ENCODE results near the gene USP17L21. TPM values are rescaled to one million over a fixed set of nuclear protein-coding genes. Genes with fewer than 3 reads are reported as not detected.
A peak's percentile ranks its signal among the peaks of the same experiment; 100 is the strongest.
"Not testable (repeated sequence)": the region's sequence is repeated elsewhere in the genome, so short reads cannot be mapped to it uniquely, and the experiment has no call there.

USP17L21 gene, protein sequence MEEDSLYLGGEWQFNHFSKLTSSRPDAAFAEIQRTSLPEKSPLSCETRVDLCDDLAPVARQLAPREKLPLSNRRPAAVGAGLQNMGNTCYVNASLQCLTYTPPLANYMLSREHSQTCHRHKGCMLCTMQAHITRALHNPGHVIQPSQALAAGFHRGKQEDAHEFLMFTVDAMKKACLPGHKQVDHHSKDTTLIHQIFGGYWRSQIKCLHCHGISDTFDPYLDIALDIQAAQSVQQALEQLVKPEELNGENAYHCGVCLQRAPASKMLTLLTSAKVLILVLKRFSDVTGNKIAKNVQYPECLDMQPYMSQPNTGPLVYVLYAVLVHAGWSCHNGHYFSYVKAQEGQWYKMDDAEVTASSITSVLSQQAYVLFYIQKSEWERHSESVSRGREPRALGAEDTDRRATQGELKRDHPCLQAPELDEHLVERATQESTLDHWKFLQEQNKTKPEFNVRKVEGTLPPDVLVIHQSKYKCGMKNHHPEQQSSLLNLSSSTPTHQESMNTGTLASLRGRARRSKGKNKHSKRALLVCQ
- total RNA-seq (not detected in 2 replicates), polyA plus RNA-seq (not detected in 2 replicates)

DNA sequence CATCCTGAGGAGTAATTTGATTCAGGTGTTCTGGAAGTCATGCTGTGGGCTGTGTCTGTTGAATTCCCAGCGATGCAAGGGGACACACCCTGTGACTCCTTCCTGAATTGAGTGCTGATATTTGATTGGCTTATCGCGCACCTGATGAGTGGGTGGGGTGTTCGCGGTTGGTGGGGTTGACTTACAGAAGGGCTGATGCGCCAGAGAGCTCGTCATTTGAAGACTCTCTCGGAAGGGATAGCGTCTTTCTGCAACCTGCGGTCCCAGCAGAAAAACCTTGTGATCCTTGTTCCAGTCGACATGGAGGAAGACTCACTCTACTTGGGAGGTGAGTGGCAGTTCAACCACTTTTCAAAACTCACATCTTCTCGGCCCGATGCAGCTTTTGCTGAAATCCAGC lies at the start of gene USP17L21:
Gene USP17L21 (plus strand): TSS at position 301 of the 400 bp plus-strand sequence. CDS start 0 bp downstream, at position 301.
- H2AFZ ChIP-seq; H3K27me3 ChIP-seq; H3K9me3 ChIP-seq (ENCODE audit: low read depth); H3K27ac ChIP-seq; H3K4me1 ChIP-seq (ENCODE audit: insufficient read depth); H4K20me1 ChIP-seq (ENCODE audit: insufficient read depth, poor library complexity, severe bottlenecking); H3K9me2 ChIP-seq (replicated peaks; ENCODE audit: insufficient read depth); H3K4me2 ChIP-seq; H3K36me3 ChIP-seq (replicated peaks; ENCODE audit: insufficient read depth, low read depth); DNase-seq (ENCODE audit: low spot score); H3K79me2 ChIP-seq; H3K4me3 ChIP-seq: not testable (repeated sequence)
- WGBS (ENCODE audit: low lambda C conversion rate, missing lambda C conversion rate): no CpG with 5 or more reads among the region's 13 CpGs

DNA sequence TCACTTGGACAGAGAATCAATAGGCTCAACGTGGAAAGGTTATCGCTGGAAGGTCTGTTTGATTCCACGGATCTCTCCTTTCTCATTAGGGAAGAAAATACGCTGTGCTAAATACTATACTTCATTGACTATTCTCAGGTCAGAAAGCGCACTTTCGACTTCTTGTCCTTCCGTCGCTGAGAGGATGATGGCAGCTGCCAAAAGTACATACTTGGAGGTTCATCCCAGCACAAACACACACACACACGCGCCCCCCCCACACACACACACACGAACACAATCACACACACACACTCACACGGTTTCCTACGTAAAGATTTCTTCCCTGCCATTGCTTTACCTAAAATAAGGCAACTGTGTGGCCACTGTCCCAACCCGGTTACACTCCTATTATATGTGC lies 48.0 kb upstream of the USP17L21 start:
- H3K4me1 ChIP-seq (ENCODE audit: insufficient read depth); H3K4me2 ChIP-seq; DNase-seq (ENCODE audit: low spot score); H3K27me3 ChIP-seq; H3K27ac ChIP-seq; H3K36me3 ChIP-seq (replicated peaks; ENCODE audit: insufficient read depth, low read depth); H3K4me3 ChIP-seq; H2AFZ ChIP-seq; H4K20me1 ChIP-seq (ENCODE audit: insufficient read depth, poor library complexity, severe bottlenecking); H3K9me2 ChIP-seq (replicated peaks; ENCODE audit: insufficient read depth); H3K79me2 ChIP-seq; H3K9me3 ChIP-seq (ENCODE audit: low read depth): not testable (repeated sequence)
- 87% methylated on average over 12 of the region's 14 CpGs for WGBS (ENCODE audit: low lambda C conversion rate, missing lambda C conversion rate)

DNA sequence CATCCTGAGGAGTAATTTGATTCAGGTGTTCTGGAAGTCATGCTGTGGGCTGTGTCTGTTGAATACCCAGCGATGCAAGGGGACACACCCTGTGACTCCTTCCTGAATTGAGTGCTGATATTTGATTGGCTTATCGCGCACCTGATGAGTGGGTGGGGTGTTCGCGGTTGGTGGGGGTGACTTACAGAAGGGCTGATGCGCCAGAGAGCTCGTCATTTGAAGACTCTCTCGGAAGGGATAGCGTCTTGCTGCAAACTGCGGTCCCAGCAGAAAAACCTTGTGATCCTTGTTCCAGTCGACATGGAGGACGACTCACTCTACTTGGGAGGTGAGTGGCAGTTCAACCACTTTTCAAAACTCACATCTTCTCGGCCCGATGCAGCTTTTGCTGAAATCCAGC lies 47.6 kb upstream of the USP17L21 start, which contains the start of gene USP17L11:
Gene USP17L11 (plus strand): TSS at position 301 of the 400 bp plus-strand sequence. CDS start 0 bp downstream, at position 301.
- not testable (repeated sequence) for H3K9me3 ChIP-seq (ENCODE audit: low read depth); DNase-seq (ENCODE audit: low spot score); H3K4me3 ChIP-seq; H2AFZ ChIP-seq; H4K20me1 ChIP-seq (ENCODE audit: insufficient read depth, poor library complexity, severe bottlenecking); H3K4me1 ChIP-seq (ENCODE audit: insufficient read depth); H3K9me2 ChIP-seq (replicated peaks; ENCODE audit: insufficient read depth); H3K27me3 ChIP-seq; H3K27ac ChIP-seq; H3K4me2 ChIP-seq; H3K79me2 ChIP-seq; H3K36me3 ChIP-seq (replicated peaks; ENCODE audit: insufficient read depth, low read depth)
- no CpG with 5 or more reads among the region's 14 CpGs for WGBS (ENCODE audit: low lambda C conversion rate, missing lambda C conversion rate)

DNA sequence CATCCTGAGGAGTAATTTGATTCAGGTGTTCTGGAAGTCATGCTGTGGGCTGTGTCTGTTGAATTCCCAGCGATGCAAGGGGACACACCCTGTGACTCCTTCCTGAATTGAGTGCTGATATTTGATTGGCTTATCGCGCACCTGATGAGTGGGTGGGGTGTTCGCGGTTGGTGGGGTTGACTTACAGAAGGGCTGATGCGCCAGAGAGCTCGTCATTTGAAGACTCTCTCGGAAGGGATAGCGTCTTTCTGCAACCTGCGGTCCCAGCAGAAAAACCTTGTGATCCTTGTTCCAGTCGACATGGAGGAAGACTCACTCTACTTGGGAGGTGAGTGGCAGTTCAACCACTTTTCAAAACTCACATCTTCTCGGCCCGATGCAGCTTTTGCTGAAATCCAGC lies 42.8 kb upstream of the USP17L21 start, which contains the start of gene USP17L12:
Gene USP17L12 (plus strand): TSS at position 301 of the 400 bp plus-strand sequence. CDS start 0 bp downstream, at position 301.
- H3K9me3 ChIP-seq (ENCODE audit: low read depth); H3K27me3 ChIP-seq; H3K4me1 ChIP-seq (ENCODE audit: insufficient read depth); H3K4me3 ChIP-seq; DNase-seq (ENCODE audit: low spot score); H3K9me2 ChIP-seq (replicated peaks; ENCODE audit: insufficient read depth); H3K4me2 ChIP-seq; H3K36me3 ChIP-seq (replicated peaks; ENCODE audit: insufficient read depth, low read depth); H3K79me2 ChIP-seq; H2AFZ ChIP-seq; H4K20me1 ChIP-seq (ENCODE audit: insufficient read depth, poor library complexity, severe bottlenecking); H3K27ac ChIP-seq: not testable (repeated sequence)
- no CpG with 5 or more reads among the region's 13 CpGs for WGBS (ENCODE audit: low lambda C conversion rate, missing lambda C conversion rate)

DNA sequence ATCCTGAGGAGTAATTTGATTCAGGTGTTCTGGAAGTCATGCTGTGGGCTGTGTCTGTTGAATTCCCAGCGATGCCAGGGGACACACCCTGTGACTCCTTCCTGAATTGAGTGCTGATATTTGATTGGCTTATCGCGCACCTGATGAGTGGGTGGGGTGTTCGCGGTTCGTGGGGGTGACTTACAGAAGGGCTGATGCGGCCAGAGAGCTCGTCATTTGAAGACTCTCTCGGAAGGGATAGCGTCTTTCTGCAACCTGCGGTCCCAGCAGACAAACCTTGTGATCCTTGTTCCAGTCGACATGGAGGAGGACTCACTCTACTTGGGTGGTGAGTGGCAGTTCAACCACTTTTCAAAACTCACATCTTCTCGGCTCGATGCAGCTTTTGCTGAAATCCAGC lies 38.1 kb upstream of the USP17L21 start, which contains the start of gene USP17L13:
Gene USP17L13 (plus strand): TSS at position 301 of the 400 bp plus-strand sequence. CDS start 0 bp downstream, at position 301.
- not testable (repeated sequence) for H3K36me3 ChIP-seq (replicated peaks; ENCODE audit: insufficient read depth, low read depth); H3K4me2 ChIP-seq; H2AFZ ChIP-seq; H3K9me3 ChIP-seq (ENCODE audit: low read depth); H3K27ac ChIP-seq; H3K27me3 ChIP-seq; DNase-seq (ENCODE audit: low spot score); H3K9me2 ChIP-seq (replicated peaks; ENCODE audit: insufficient read depth); H3K4me3 ChIP-seq; H3K79me2 ChIP-seq; H3K4me1 ChIP-seq (ENCODE audit: insufficient read depth); H4K20me1 ChIP-seq (ENCODE audit: insufficient read depth, poor library complexity, severe bottlenecking)
- no CpG with 5 or more reads among the region's 14 CpGs for WGBS (ENCODE audit: low lambda C conversion rate, missing lambda C conversion rate)

DNA sequence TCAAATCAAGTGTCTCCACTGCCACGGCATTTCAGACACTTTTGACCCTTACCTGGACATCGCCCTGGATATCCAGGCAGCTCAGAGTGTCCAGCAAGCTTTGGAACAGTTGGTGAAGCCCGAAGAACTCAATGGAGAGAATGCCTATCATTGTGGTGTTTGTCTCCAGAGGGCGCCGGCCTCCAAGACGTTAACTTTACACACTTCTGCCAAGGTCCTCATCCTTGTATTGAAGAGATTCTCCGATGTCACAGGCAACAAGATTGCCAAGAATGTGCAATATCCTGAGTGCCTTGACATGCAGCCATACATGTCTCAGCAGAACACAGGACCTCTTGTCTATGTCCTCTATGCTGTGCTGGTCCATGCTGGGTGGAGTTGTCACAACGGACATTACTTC lies 32.4 kb upstream of the USP17L21 start:
- H3K27me3 ChIP-seq; H3K4me2 ChIP-seq; H3K4me1 ChIP-seq (ENCODE audit: insufficient read depth); H2AFZ ChIP-seq; H3K4me3 ChIP-seq; H3K79me2 ChIP-seq; H3K9me2 ChIP-seq (replicated peaks; ENCODE audit: insufficient read depth); H3K9me3 ChIP-seq (ENCODE audit: low read depth); DNase-seq (ENCODE audit: low spot score); H4K20me1 ChIP-seq (ENCODE audit: insufficient read depth, poor library complexity, severe bottlenecking); H3K36me3 ChIP-seq (replicated peaks; ENCODE audit: insufficient read depth, low read depth); H3K27ac ChIP-seq: not testable (repeated sequence)
- 80% methylated on average over 5 of the region's 8 CpGs for WGBS (ENCODE audit: low lambda C conversion rate, missing lambda C conversion rate)

DNA sequence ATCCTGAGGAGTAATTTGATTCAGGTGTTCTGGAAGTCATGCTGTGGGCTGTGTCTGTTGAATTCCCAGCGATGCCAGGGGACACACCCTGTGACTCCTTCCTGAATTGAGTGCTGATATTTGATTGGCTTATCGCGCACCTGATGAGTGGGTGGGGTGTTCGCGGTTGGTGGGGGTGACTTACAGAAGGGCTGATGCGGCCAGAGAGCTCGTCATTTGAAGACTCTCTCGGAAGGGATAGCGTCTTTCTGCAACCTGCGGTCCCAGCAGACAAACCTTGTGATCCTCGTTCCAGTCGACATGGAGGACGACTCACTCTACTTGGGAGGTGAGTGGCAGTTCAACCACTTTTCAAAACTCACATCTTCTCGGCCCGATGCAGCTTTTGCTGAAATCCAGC lies 28.6 kb upstream of the USP17L21 start, which contains the start of gene USP17L15:
Gene USP17L15 (plus strand): TSS at position 301 of the 400 bp plus-strand sequence. CDS start 0 bp downstream, at position 301.
- not testable (repeated sequence) for H3K36me3 ChIP-seq (replicated peaks; ENCODE audit: insufficient read depth, low read depth); H4K20me1 ChIP-seq (ENCODE audit: insufficient read depth, poor library complexity, severe bottlenecking); H3K4me1 ChIP-seq (ENCODE audit: insufficient read depth); H2AFZ ChIP-seq; DNase-seq (ENCODE audit: low spot score); H3K27me3 ChIP-seq; H3K79me2 ChIP-seq; H3K4me3 ChIP-seq; H3K9me2 ChIP-seq (replicated peaks; ENCODE audit: insufficient read depth); H3K4me2 ChIP-seq; H3K9me3 ChIP-seq (ENCODE audit: low read depth); H3K27ac ChIP-seq
- no CpG with 5 or more reads among the region's 15 CpGs for WGBS (ENCODE audit: low lambda C conversion rate, missing lambda C conversion rate)

DNA sequence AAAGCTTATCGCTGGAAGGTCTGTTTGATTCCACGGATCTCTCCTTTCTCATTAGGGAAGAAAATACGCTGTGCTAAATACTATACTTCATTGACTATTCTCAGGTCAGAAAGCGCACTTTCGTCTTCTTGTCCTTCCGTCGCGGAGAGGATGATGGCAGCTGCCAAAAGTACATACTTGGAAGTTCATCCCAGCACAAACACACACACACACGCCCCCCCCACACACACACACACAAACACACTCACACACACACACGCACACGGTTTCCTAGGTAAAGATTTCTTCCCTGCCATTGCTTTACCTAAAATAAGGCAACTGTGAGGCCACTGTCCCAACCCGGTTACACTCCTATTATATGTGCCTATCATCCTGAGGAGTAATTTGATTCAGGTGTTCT lies 24.2 kb upstream of the USP17L21 start:
- H3K9me2 ChIP-seq (replicated peaks; ENCODE audit: insufficient read depth): not testable (repeated sequence)

DNA sequence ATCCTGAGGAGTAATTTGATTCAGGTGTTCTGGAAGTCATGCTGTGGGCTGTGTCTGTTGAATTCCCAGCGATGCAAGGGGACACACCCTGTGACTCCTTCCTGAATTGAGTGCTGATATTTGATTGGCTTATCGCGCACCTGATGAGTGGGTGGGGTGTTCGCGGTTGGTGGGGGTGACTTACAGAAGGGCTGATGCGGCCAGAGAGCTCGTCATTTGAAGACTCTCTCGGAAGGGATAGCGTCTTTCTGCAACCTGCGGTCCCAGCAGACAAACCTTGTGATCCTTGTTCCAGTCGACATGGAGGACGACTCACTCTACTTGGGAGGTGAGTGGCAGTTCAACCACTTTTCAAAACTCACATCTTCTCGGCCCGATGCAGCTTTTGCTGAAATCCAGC lies 19.1 kb upstream of the USP17L21 start, which contains the start of gene USP17L17:
Gene USP17L17 (plus strand): TSS at position 301 of the 400 bp plus-strand sequence. CDS start 0 bp downstream, at position 301.
- 86% methylated on average over 14 of the region's 14 CpGs for WGBS (ENCODE audit: low lambda C conversion rate, missing lambda C conversion rate)

More for the DNA sequence above, 24.2 kb upstream of the USP17L21 start:
- H3K27me3 ChIP-seq; H3K4me2 ChIP-seq; H3K4me3 ChIP-seq; H2AFZ ChIP-seq; H3K9me3 ChIP-seq (ENCODE audit: low read depth); H4K20me1 ChIP-seq (ENCODE audit: insufficient read depth, poor library complexity, severe bottlenecking); H3K4me1 ChIP-seq (ENCODE audit: insufficient read depth); H3K27ac ChIP-seq; H3K36me3 ChIP-seq (replicated peaks; ENCODE audit: insufficient read depth, low read depth); H3K79me2 ChIP-seq: not testable (repeated sequence)
- 88% methylated on average over 8 of the region's 12 CpGs for WGBS (ENCODE audit: low lambda C conversion rate, missing lambda C conversion rate)
- DNase-seq (ENCODE audit: low spot score): peak; percentile 1

More for the DNA sequence above, 19.1 kb upstream of the USP17L21 start, which contains the start of gene USP17L17:
- not testable (repeated sequence) for H3K36me3 ChIP-seq (replicated peaks; ENCODE audit: insufficient read depth, low read depth); H3K27me3 ChIP-seq; H3K79me2 ChIP-seq; H3K9me2 ChIP-seq (replicated peaks; ENCODE audit: insufficient read depth); H3K4me1 ChIP-seq (ENCODE audit: insufficient read depth); H3K27ac ChIP-seq; H2AFZ ChIP-seq; H3K4me2 ChIP-seq; H3K4me3 ChIP-seq; H4K20me1 ChIP-seq (ENCODE audit: insufficient read depth, poor library complexity, severe bottlenecking); H3K9me3 ChIP-seq (ENCODE audit: low read depth); DNase-seq (ENCODE audit: low spot score)

All from hepatocyte (in vitro differentiated cells).